GM19035 (cell line): ENCODE results near the gene PNPLA6.
"Not testable (repeated sequence)": the region's sequence is repeated elsewhere in the genome, so short reads cannot be mapped to it uniquely, and the experiment has no call there.

Experiments used
- ATAC-seq: cut with Tn5 transposase; IDR thresholded peaks from one replicate; pipeline ENCODE4 v1.9.1; 2021; ENCODE audit not compliant: unreplicated experiment

Gene PNPLA6

GRCh38 chr19:7550987-7551761 is 15.7 kb downstream of the PNPLA6 start:
- ATAC-seq: no peak

GRCh38 chr19:7552781-7553180 is 17.3 kb downstream of the PNPLA6 start:
- no peak for ATAC-seq

- ATAC-seq: no peak
Measured at GRCh38 chr19:7554565-7554964, 19.0 kb downstream of the PNPLA6 start.

- no peak for ATAC-seq
Measured at GRCh38 chr19:7554990-7555864, 19.7 kb downstream of the PNPLA6 start.

- no peak for ATAC-seq
Measured at GRCh38 chr19:7556696-7557315, 21.3 kb downstream of the PNPLA6 start.

- ATAC-seq: no peak
Measured at GRCh38 chr19:7558667-7559066, 23.1 kb downstream of the PNPLA6 start.

GRCh38 chr19:7559102-7559501 is 23.6 kb downstream of the PNPLA6 start:
- ATAC-seq: no peak

- no peak for ATAC-seq
Measured at GRCh38 chr19:7560255-7560654, 24.7 kb downstream of the PNPLA6 start.

- ATAC-seq: no peak
Measured at GRCh38 chr19:7561325-7561724, 25.8 kb downstream of the PNPLA6 start.

GRCh38 chr19:7562646-7563393 is 27.3 kb downstream of the PNPLA6 start:
- ATAC-seq: no peak

GRCh38 chr19:7564866-7565265 is 29.3 kb downstream of the PNPLA6 start:
- no peak for ATAC-seq

- ATAC-seq: no peak
Measured at GRCh38 chr19:7565332-7565731, 29.8 kb downstream of the PNPLA6 start.

GRCh38 chr19:7570761-7571160 is 35.2 kb downstream of the PNPLA6 start:
- no peak for ATAC-seq

- no peak for ATAC-seq
Measured at GRCh38 chr19:7575434-7576040, 40.0 kb downstream of the PNPLA6 start.

GRCh38 chr19:7577422-7577821 is 41.9 kb downstream of the PNPLA6 start:
- not testable (repeated sequence) for ATAC-seq

- no peak for ATAC-seq
Measured at GRCh38 chr19:7578127-7578526, 42.6 kb downstream of the PNPLA6 start.

GRCh38 chr19:7579182-7579581 is 43.7 kb downstream of the PNPLA6 start:
- ATAC-seq: no peak

GRCh38 chr19:7582446-7582845 is 46.9 kb downstream of the PNPLA6 start:
- no peak for ATAC-seq

GRCh38 chr19:7589822-7590221 is 54.3 kb downstream of the PNPLA6 start:
- ATAC-seq: no peak

- ATAC-seq: no peak
Measured at GRCh38 chr19:7590256-7590655, 54.7 kb downstream of the PNPLA6 start.
